HEK293T (cell line): ENCODE measurements around the gene OR2L8.

ENCODE experiments used
- CTCF ChIA-PET: fragments of 350-600 bp; formaldehyde crosslinking; extraction: SDS; loops from one replicate; lab custom pipeline; 2021; ENCODE audit warnings: antibody characterized with exemption, inconsistent platforms; lab: Yijun Ruan, JAX
- POLR2A ChIA-PET: fragments of 350-600 bp; formaldehyde crosslinking; extraction: SDS; loops from one replicate; lab custom pipeline; 2020; ENCODE audit warnings: antibody characterized with exemption, inconsistent platforms; lab: Yijun Ruan, JAX
- DNase-seq: peaks from one replicate; pipeline ENCODE4 v3.0.0; 2012; ENCODE audit warnings: mixed read lengths; ENCODE audit errors: extremely low spot score
- ARNT ChIP-seq: fragments of 450-650 bp; IDR thresholded peaks from 2 replicates; pipeline ENCODE4 v1.6.1; 2017; ENCODE audit warnings: mild to moderate bottlenecking
- BHLHE40 ChIP-seq: fragments of 450-650 bp; IDR thresholded peaks from 2 replicates; pipeline ENCODE4 v1.6.1; 2016; ENCODE audit warnings: mild to moderate bottlenecking, moderate library complexity, borderline replicate concordance
- CTBP1 ChIP-seq: fragments of 450-650 bp; IDR thresholded peaks from 2 replicates; pipeline ENCODE4 v1.6.1; 2016; ENCODE audit warnings: borderline replicate concordance
- ELF4 ChIP-seq: fragments of 450-650 bp; IDR thresholded peaks from 2 replicates; pipeline ENCODE4 v1.6.1; 2017; ENCODE audit warnings: antibody characterized with exemption
- FOXA1 ChIP-seq: fragments of 450-650 bp; IDR thresholded peaks from 2 replicates; pipeline ENCODE4 v1.6.1; 2016; ENCODE audit warnings: mild to moderate bottlenecking
- FOXK2 ChIP-seq: fragments of 450-650 bp; IDR thresholded peaks from 2 replicates; pipeline ENCODE4 v1.6.1; 2016; ENCODE audit warnings: mild to moderate bottlenecking
- FOXM1 ChIP-seq: fragments of 450-650 bp; IDR thresholded peaks from 2 replicates; pipeline ENCODE4 v1.6.1; 2017; ENCODE audit warnings: mild to moderate bottlenecking, borderline replicate concordance
- HDGF ChIP-seq: fragments of 450-650 bp; IDR thresholded peaks from 2 replicates; pipeline ENCODE4 v1.6.1; 2017; ENCODE audit warnings: antibody characterized with exemption, borderline replicate concordance
- L3MBTL2 ChIP-seq: fragments of 450-650 bp; conservative IDR thresholded peaks from 2 replicates; pipeline ENCODE4 v1.6.1; 2016; ENCODE audit warnings: mild to moderate bottlenecking
- LEF1 ChIP-seq: fragments of 450-650 bp; IDR thresholded peaks from 2 replicates; pipeline ENCODE4 v1.6.1; 2017; ENCODE audit warnings: mild to moderate bottlenecking, borderline replicate concordance
- NFRKB ChIP-seq: fragments of 450-650 bp; IDR thresholded peaks from 2 replicates; pipeline ENCODE4 v1.6.1; 2016; ENCODE audit warnings: mild to moderate bottlenecking, moderate library complexity
- PKNOX1 ChIP-seq: fragments of 450-650 bp; IDR thresholded peaks from 2 replicates; pipeline ENCODE4 v1.6.1; 2016
- SP1 ChIP-seq: fragments of 450-650 bp; IDR thresholded peaks from 2 replicates; pipeline ENCODE4 v1.6.1; 2017
- SUZ12 ChIP-seq: fragments of 450-650 bp; IDR thresholded peaks from 2 replicates; pipeline ENCODE4 v1.6.1; 2016; ENCODE audit warnings: mild to moderate bottlenecking
- TARDBP ChIP-seq: fragments of 450-650 bp; IDR thresholded peaks from 2 replicates; pipeline ENCODE4 v1.6.1; 2016
- ZNF384 ChIP-seq: fragments of 450-650 bp; IDR thresholded peaks from 2 replicates; pipeline ENCODE4 v1.6.1; 2016

The OR2L8 gene

GRCh38 chr1:247948558-247948957 is at the start of gene OR2L8:
TSS of gene OR2L8 (plus strand) at chr1:247948858. CDS start at chr1:247948858, 0 bp downstream.
- ChIA-PET CTCF (no interaction called here), POLR2A (no interaction called here)
- TF ChIP-seq LEF1 (no peak), NFRKB (no peak), SP1 (no peak), TARDBP (no peak), ZNF384 (no peak), ARNT (no peak), FOXA1 (no peak), ELF4 (no peak)
- DNase-seq, result no peak

- no peak for DNase-seq
- CTCF ChIA-PET, result no interaction called here
- TF ChIP-seq TARDBP (no peak), LEF1 (no peak), SUZ12 (no peak), ELF4 (no peak), FOXA1 (no peak), HDGF (no peak), NFRKB (no peak), PKNOX1 (no peak), SP1 (no peak), ZNF384 (no peak)
- POLR2A ChIA-PET, result no interaction called here
Measured at GRCh38 chr1:247904122-247904521, 44.5 kb upstream of the OR2L8 start.

GRCh38 chr1:247905181-247905580 is 43.5 kb upstream of the OR2L8 start:
- no peak for DNase-seq
- TF ChIP-seq ARNT, result no peak
- no peak for TF ChIP-seq SUZ12
- no peak for TF ChIP-seq CTBP1
- no peak for TF ChIP-seq LEF1
- no peak for TF ChIP-seq BHLHE40
- TF ChIP-seq SP1, result no peak
- TF ChIP-seq HDGF, result no peak
- no peak for TF ChIP-seq ZNF384
- TF ChIP-seq ELF4, result no peak
- no peak for TF ChIP-seq PKNOX1
- TF ChIP-seq L3MBTL2, result no peak
- no peak for TF ChIP-seq TARDBP
- no peak for TF ChIP-seq NFRKB
- TF ChIP-seq FOXA1, result no peak
- no peak for TF ChIP-seq FOXK2
- no peak for TF ChIP-seq FOXM1
- ChIA-PET POLR2A (no interaction called here), CTCF (no interaction called here)

GRCh38 chr1:247905910-247906503 is 42.7 kb upstream of the OR2L8 start:
- DNase-seq, result no peak
- TF ChIP-seq SP1 (no peak), SUZ12 (no peak), TARDBP (no peak), ZNF384 (no peak), FOXK2 (no peak), BHLHE40 (no peak), LEF1 (no peak), HDGF (no peak), FOXM1 (no peak), CTBP1 (no peak), L3MBTL2 (no peak), FOXA1 (no peak), PKNOX1 (no peak), NFRKB (no peak)
- ChIA-PET CTCF (no interaction called here), POLR2A (no interaction called here)

- POLR2A ChIA-PET, result no interaction called here
- CTCF ChIA-PET, result no interaction called here
- TF ChIP-seq SUZ12 (no peak), ARNT (no peak)
- DNase-seq, result no peak
Measured at GRCh38 chr1:247906504-247907047, 42.1 kb upstream of the OR2L8 start.

GRCh38 chr1:247908766-247909165 is 39.9 kb upstream of the OR2L8 start:
- ChIA-PET CTCF (no interaction called here), POLR2A (no interaction called here)
- no peak for TF ChIP-seq LEF1
- no peak for TF ChIP-seq FOXA1
- no peak for TF ChIP-seq TARDBP
- no peak for TF ChIP-seq ARNT
- no peak for TF ChIP-seq L3MBTL2
- no peak for TF ChIP-seq ZNF384
- no peak for TF ChIP-seq HDGF
- no peak for TF ChIP-seq CTBP1
- no peak for TF ChIP-seq SUZ12
- TF ChIP-seq FOXK2, result no peak
- TF ChIP-seq ELF4, result no peak
- no peak for TF ChIP-seq BHLHE40
- TF ChIP-seq NFRKB, result no peak
- no peak for TF ChIP-seq FOXM1
- no peak for TF ChIP-seq PKNOX1
- TF ChIP-seq SP1, result no peak
- DNase-seq, result no peak
